GM19468 (cell line): ENCODE data around the gene TLE7.

ENCODE experiments used
- ATAC-seq: cut with Tn5 transposase; IDR thresholded peaks from one replicate; pipeline ENCODE4 v1.9.1; 2021; ENCODE audit warnings: mild to moderate bottlenecking, moderate library complexity, moderate number of reproducible peaks; ENCODE audit not compliant: unreplicated experiment; ENCODE audit errors: extremely low read depth

The TLE7 gene

GRCh38 chr16:71380831-71381230 lies 61.0 kb downstream of the TLE7 start:
- no peak for ATAC-seq
